HG03442 (cell line): ENCODE measurements around the gene KRT1.
"Not testable (repeated sequence)": the region's sequence is repeated elsewhere in the genome, so short reads cannot be mapped to it uniquely, and the experiment has no call there.

Experiments used
- ATAC-seq: cut with Tn5 transposase; IDR thresholded peaks from one replicate; pipeline ENCODE4 v1.9.1; 2021; ENCODE audit warnings: mild to moderate bottlenecking, moderate library complexity; ENCODE audit not compliant: unreplicated experiment

KRT1 gene

DNA sequence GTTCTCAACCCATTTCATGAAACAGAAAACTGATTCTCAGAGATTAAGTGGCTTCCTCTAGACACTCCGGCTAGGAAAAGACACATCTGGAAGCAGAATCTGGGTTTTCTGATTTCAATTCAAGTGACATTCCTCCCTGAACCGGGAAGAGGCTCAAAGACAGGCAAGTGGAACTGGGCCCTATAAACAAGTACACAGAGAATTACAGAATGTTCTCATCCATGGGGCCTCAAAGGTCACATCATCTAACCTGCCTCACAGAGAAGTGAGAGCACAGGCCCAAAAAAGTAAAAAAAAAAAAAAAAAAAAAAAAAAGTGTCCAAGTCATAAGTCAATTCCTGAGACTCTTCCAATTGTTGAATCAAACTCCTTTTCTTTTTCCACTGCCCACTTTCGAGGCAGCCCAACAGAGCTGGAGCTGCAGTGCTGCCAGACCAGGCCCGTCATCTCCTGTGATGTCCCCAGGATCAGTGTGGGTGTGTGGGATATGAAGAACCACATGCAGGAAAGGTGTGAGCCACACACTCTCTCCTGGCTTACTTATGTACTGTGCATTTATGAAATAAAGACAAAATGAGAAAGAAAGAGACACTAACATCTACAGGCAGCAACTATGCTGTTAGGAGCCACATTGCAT is 2.8 kb upstream of the KRT1 start:
- no peak for ATAC-seq

DNA sequence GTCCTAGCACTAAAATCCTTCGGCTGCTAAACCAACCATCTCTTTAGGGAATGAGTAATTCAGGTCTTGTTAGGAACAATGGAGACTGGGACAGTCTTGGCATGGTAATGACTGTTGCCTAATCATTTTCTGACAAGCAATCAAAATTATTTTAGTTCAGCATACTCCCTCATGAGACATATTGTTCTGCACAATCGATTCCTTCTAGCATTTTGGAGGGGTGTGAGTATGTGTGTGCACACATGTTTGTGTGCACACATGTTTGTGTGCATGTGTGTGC is 2.1 kb upstream of the KRT1 start:
- no peak for ATAC-seq

DNA sequence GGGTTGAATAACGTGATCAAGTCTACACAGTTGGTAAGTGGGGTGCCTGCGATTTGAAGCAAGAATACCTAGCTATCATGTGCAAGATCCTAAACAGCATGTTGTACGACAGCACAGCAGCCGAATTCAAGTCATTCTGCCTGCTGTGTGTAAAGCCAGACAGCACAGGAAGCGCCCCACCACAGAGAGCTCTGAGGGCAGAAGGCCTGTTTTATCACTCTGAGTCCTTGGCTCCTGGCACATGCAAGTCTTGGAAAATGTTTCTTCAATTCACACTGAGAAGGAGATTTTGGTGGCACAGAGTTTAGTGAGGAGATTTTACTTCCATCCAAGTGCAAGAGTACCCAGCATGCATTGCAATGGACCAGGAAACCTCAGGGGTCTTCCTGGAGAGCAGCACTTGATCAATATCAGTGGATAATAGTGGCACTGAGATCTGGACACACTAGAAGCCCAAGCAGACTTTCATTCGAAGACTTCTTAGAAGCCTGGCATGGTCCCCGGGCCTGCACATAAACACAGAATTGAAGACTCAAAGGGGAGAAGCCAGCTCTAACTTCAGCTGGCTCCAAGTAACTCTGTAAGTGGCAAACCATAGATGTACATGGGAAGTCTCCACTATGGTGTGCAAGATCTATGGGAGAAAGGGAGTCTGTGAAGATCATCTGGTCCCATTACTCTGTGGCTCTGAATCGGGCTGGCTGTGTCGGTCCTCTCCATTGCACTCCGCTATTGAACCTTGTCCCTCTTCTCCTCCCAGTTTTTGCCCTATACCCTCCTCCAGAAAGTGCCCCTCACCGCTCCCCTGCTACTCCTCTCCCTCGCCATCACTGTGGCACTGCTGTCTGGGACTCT is 1.5 kb upstream of the KRT1 start:
- ATAC-seq, result no peak

DNA sequence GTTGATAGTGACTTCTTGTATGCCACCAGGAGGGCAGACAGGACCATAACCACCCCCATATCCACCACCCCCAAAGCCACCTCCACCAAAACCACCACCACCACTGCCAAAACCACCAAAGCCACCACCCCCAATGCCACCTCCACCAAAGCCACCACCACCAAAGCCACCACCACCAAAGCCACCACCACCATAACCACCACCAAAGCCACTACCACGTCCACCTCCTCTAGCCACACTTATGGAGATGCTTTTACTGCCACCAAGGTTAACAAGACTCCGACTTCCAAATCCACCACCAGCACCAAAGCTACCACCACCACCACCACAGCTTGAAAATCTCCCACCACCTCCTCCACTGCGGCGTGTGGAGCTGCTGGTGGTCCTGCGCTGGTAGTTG is 332 bp downstream of the KRT1 start:
- ATAC-seq, result no peak

DNA sequence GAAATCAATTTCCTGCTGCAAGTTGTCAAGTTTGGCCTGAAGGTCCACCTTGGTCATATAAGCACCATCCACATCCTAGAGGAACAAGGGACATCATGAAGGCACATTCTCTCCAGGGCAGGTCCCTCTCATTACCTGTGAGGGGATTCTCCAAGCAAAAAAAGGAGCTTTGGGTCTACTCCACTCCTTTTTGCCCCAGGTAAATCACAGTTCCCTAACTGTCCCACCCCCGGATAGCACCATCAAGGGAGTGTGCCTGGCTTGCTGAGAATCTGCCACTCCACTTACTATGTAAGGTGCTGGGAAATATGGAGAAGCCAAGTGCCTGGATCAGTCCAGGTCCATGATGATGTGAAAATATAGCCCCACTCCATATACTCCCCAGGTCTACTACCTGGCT is 2.5 kb downstream of the KRT1 start:
- no peak for ATAC-seq

DNA sequence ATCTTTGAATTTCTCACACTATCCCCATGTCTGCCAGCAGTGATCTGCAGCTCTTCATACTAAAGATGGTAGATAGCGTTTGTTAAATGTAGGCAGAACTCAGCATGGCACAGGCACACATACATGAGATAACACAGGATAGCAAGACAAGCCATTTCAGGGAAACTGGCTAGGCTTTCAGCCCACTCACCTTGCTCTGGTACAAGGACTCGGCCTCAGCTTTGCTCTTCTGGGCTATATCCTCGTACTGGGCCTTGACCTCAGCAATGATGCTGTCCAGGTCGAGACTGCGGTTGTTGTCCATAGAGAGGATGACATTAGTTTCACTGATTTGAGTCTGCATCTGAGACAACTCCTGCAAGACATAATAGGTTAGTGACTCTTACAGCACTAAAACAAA is 3.1 kb downstream of the KRT1 start:
- no peak for ATAC-seq

DNA sequence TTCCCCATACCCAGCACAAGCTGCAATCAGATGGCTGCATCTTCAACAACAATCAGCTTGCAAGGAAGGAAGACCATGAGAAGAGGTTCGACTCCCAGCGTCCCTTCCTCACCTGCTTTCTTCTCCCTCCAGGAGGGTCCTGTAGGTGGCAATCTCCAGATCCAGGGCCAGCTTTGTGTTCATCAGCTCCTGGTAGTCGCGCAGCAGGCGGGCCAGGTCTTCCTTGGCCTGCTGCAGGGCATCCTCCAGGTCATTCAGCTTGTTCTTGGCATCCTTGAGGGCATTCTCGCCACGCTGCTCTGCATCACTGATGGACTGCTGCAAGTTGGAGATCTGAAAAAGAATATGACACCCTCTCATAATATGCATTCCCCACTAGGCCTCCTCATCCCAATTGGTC is 4.0 kb downstream of the KRT1 start:
- ATAC-seq, result no peak

DNA sequence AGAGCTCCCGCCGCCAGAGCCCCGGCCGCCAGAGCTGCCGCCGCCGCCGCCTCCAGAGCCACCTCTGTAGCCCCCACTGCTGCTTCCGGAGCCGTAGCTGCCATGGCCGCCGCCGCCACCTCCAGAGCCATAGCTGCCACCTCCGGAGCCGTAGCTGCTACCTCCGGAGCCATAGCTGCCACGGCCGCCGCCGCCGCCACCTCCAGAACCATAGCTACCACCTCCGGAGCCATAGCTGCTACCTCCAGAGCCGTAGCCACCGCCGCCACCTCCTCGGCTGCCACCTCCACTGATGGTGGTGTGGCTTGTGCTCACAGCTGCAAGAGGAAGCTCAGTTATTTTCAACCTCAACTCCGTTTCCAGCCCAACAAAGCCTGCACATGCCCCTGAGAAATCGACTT is 4.9 kb downstream of the KRT1 start:
- ATAC-seq, result no peak

DNA sequence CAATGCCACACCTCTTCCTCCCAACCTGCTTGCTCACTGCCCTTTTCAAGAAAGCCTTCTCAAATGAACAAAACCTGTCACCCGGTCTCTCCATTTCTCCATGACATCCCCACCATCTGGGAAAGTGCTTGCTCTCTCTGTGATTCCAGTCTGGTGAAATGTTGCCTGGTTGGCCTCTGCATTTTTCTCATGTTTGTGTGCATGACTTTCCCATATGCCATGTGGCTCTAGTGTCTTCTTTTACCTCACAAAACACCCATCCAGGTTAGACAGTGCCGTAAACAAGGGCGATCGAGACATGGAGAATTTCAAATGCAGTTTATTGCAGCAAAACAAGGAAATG is 5.8 kb downstream of the KRT1 start:
- no peak for ATAC-seq

DNA sequence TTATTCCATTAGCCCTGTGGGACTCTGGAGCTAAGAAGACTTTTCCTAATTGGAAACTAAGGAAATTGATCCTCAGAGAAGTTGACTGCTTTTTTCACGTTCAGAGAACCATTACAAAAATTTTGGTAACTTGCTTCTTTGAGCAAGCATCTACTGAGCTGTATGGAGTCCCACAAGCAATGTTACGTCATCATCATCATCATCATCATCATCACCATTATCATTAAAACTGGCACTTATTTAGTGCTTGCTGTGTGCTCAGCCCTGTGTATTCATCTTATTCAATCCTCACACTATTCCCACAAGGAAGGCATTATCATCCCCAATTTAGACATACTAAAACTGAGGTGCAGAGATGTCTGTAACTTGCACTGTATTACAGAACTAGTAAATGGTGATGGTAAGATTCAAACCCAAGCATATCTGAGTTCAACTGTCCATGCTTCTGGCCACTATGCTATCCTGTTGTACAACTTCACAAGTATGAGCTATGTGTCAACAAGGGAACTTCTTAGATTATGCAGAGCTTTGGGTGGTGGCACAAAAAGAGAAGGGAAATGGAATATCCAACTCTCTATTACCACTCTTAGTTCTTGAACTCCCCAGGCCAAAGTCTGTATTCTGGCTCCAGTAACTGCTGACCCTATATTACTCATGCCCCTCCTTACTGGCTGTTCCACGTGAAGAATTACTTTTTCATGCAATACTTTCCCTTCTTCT is 6.3 kb downstream of the KRT1 start:
- ATAC-seq, result no peak

DNA sequence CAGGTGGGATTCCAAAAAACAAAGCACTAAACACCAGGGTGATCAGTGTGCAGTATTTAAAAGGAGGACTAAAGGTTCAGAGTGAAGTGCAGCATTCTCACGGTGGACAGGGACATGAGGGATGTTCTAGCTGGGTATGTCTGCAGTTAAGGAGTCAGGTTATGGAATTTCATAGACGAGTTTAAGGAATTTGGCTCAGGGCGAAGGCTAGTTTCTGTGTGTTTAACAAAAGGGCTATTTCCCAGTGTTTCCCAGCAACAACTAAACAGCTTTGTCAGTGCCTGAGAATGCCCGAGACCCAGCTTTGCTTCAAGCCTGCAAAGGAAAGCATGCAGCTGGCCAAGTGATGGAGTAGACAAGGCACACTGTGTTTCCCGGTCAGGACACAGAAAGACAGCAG is 7.0 kb downstream of the KRT1 start:
- no peak for ATAC-seq

DNA sequence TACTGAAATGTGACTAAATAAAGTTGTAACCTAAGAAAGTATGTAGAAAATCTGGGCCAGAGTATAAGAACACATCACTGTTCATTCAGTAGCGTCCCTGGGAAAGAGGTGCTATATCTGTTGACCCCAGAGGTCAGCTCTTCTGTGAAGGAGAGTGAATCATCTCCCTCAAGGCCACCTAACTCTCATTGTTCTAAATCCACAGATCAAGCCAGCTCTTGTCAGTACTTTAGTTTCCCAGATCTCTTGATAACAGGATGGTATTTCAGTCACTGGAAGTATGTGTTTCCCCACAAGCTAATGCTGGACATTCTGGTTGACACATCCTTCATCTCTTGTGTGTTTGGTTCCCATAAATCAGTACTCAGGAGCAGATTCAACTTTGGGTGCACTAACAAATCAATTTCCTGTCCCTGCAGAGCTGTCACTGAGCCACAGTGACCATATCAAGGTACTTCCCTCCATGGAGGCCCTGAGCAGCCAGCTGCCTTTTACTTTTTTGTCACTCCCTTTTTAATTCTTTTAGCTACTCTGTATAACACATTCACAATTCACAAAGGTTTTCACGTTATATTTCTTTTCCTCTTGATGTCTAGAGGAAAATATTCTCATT is 7.8 kb downstream of the KRT1 start:
- no peak for ATAC-seq

DNA sequence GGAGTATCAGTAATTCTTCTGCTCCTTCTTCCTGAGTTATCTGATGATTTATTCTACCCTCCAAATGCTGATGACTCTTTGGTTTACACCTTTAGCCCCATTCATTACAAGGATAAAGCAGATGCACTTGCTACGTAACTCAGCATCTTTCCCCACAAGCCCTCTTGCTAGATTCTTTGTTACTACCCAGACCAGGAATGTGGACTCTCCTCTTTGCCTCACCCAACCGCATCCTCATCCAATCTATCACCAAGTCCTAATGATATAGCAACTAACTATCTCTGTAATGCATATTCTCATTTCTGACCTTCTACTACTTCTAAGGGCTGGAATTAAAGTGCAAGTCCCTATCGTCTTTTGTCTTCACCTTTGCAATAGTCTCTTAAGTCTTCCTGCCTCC is 9.2 kb downstream of the KRT1 start:
- no peak for ATAC-seq

DNA sequence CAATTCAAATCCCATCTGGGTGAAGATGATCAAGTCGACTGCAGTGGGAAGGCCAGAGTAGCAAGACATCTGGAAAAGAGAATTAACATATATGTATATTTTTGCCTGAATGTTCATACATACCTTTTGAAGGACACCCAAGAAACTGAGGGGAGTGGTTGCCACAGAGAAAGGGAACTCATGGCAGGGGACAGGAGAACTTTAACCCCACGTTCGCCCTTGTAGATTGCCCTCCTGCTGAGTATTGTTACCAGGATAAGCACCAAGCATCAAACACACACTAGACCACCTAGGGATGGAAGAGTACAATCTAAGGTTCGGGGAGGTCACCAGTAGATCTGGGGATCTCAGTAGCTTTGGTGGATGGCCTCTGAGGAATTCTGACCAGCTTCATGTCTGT is 9.7 kb downstream of the KRT1 start:
- ATAC-seq, result no peak

DNA sequence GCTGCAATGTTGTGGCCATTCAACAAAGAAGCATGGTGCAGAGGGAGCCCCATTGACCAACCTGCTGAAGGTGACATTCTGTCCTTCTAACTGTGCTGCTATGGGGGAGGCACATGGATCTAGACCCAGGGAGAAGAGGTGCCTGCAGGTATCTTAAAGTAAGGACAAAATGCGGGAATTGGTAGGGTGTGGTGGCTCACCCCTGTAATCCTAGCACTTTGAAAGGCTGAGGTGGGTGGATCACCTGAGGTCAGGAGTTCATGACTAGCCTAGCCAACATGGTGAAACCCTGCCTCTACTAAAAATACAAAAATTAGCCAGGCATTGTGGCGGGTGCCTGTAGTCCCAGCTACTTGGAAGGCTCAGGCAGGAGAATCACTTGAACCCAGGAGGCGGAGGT is 10.3 kb downstream of the KRT1 start:
- not testable (repeated sequence) for ATAC-seq

DNA sequence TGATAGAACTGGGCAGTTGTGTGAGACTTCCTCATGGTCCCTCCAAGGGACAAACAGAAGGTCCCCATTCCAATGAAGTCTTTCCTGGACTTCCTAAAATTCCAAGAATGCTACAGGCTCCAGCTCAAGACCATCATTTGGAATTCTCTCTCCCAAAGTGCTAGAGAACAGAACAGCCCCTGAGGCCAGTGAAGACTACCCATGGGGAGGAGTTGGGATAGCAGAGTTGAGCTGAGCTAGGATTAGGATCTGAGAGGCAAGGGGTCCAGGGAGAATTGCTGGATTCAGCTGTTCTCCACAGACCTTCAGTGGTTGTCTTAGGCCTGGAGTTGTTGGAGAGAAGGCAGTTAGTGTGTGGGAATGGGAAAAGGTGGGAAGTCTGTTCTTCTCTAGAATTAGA is 10.8 kb downstream of the KRT1 start:
- ATAC-seq, result no peak

DNA sequence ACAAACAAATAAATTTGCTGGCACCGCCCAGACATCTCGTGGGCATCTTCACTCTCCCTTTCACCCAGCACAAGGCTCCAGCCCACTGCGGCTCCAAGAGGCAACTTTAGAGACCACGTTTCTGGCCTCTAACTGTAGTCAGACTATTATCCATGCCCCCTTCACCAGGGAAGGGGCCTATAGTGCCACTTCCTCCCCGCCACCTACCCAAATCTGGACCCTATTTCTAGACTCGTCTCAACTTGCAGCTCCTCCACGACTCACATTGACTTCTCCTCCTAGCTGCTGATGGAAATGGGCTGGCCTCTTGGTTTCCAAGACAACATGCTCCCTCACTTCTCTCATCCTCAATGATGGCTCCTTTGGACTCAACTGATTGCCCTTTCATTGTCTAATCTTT is 12.3 kb downstream of the KRT1 start:
- no peak for ATAC-seq

DNA sequence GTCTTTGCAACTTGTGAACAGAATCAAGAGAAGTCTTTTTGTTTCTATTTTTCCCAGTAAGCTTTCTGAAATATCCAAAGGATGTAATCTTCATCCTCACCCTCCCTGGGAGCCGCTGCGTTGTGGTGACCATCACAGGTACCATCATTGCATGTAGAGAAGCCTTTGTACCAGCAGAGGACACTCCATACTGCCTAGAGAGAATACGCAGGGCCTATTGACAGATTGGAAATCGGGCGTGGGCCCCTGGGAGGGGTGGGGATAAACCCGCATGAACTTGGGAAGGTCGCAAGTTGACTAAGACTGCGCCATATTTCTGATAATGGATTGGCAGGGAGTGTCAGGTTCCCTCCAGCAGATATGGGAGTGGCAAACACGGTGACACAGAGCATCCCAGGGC is 12.7 kb downstream of the KRT1 start:
- no peak for ATAC-seq

DNA sequence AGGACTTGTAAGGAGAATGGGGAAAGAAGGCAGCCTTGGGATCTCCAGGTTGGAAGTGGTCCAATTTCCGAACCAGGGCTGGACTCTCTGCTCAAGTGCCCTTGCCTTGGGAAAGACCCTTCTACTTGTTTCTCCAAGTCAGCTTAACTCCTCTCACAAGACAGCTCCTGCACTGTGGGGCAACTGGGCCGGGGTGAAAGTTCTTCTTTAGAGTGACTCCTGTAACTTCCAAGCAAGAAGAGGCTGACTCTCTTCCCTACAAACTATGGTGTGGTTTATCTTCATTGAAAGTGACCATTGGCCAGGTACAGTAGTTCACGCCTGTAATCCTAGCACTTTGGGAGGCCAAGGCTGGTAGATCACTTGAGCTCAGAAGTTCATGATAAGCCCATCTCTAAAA is 13.7 kb downstream of the KRT1 start:
- no peak for ATAC-seq

DNA sequence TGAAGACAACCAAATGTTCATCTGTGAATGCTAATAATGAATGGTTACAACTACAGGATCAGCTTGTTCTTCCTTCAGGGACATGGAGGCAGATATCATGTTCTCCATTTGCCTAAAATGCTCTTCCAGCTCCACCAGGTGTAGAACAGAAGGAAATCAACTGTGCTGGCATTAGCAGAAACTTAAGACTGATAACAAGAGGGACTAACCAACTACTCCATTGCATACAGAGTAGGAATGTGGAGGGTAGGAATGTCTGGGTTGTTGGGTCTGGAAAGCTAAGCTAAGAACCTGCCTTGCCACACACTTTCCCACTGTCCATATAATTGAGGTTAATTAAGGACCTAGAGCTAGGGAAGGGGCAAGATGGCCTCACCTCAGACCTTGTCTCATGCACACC is 16.8 kb downstream of the KRT1 start:
- ATAC-seq, result no peak

DNA sequence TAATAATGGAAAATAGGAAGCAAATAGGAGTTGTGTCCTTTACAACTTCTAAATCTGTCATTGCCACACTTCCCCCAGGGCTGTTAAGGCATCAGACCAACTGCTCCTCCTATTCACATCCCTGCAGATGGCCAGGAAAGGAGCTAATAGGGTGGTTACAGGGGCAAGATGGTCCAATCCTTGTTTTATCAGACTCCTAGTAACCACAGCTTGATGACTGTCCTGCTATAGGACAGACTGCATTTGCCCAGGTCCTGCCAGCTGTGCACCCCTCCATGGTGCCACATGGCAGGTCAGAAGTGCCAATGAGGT is 17.3 kb downstream of the KRT1 start:
- ATAC-seq, result no peak
